Measurements from ENCODE around the gene LBX2.

Gene LBX2

GRCh38 chr2:74457129-74457548 is 42.3 kb downstream of the LBX2 start:
- DNase-seq (ENCODE audit: low read depth), result no peak

GRCh38 chr2:74454654-74455511 is 44.5 kb downstream of the LBX2 start, which contains the start of gene INO80B:
INO80B (plus strand) TSS chr2:74455087; CDS start chr2:74455117, 30 bp downstream.
- peak; percentile 94 for DNase-seq (ENCODE audit: low read depth)

- no peak for DNase-seq (ENCODE audit: low read depth)
Measured at GRCh38 chr2:74450570-74451190, 48.7 kb downstream of the LBX2 start.

- no peak for DNase-seq (ENCODE audit: low read depth)
Measured at GRCh38 chr2:74448771-74449170, 50.6 kb downstream of the LBX2 start.
